Loucy (cell line): Measurements from ENCODE around the gene PDYN.

Experiments used
- EZH2phosphoT487 ChIP-seq: fragments of 200-600 bp; IDR thresholded peaks from 2 replicates; pipeline ENCODE4 v1.6.1; 2018; ENCODE audit warnings: antibody characterized with exemption, mild to moderate bottlenecking, moderate library complexity, borderline replicate concordance
- TF ChIP-seq, protein P1 (sequence below): fragments of 200-600 bp; sonication (generic); conservative IDR thresholded peaks from 2 replicates; pipeline ENCODE4 v1.5.1; 2014; ENCODE audit warnings: mild to moderate bottlenecking, antibody characterized with exemption, low read length

DNA sequence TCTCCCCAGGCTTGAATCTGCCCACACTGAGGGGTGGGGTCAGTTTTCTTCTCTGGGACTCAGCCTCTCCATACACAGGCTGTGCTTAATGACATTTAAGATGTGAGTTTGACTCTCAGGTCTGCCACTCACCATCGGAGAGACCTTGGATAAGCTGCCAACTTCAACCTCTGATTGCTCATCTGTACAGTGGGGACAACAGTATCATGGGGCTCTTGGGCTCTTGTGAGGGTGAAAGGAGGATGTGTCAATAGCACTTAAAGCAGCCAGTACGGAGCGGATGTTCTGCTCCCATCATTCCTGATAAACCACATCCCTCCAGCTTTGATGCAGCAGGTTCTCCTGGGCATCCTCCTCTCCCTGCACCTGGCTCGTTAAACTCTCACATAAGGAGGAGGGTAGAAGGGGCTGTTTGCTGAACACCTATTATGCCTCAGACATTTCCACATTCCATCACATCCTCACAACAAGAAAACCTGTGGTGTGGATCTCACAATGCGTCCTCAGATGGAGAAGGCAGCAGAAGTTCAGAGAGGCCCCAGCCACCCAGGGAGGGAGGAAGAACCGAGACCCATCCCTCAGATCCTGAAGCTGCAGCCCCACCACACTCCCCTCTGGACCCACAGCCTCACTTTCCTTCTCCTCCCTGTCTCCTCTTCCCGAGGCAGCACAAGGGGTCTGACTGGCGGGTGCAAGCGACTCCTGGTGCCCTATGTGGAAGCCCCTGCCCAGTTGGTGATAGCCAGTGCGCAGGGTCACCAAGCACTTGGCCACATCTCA is 1.9 kb upstream of the PDYN start:
- TF ChIP-seq, protein P1, sequence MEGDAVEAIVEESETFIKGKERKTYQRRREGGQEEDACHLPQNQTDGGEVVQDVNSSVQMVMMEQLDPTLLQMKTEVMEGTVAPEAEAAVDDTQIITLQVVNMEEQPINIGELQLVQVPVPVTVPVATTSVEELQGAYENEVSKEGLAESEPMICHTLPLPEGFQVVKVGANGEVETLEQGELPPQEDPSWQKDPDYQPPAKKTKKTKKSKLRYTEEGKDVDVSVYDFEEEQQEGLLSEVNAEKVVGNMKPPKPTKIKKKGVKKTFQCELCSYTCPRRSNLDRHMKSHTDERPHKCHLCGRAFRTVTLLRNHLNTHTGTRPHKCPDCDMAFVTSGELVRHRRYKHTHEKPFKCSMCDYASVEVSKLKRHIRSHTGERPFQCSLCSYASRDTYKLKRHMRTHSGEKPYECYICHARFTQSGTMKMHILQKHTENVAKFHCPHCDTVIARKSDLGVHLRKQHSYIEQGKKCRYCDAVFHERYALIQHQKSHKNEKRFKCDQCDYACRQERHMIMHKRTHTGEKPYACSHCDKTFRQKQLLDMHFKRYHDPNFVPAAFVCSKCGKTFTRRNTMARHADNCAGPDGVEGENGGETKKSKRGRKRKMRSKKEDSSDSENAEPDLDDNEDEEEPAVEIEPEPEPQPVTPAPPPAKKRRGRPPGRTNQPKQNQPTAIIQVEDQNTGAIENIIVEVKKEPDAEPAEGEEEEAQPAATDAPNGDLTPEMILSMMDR, result no peak
- no peak for TF ChIP-seq EZH2phosphoT487
